WTC11 (cell line): ENCODE data around the gene CTTNBP2. TPM values are rescaled to one million over a fixed set of nuclear protein-coding genes. Genes with fewer than 3 reads are reported as not detected.

ENCODE experiments used
- ATAC-seq: fragments of 200-7000 bp; cut with Tn5 transposase; 2 replicates; pipeline ENCODE4 v1.10.0; 2021; ENCODE audit warnings: mild to moderate bottlenecking, moderate library complexity
- CTCF ChIA-PET: fragments of 300-600 bp; sonication (Branson Sonifier 250); formaldehyde crosslinking; loops from one replicate; lab custom pipeline; 2021; ENCODE audit warnings: antibody characterized with exemption; lab: Charles Lee
- POLR2A ChIA-PET: fragments of 350-600 bp; sonication (Branson Sonifier 250); formaldehyde crosslinking; loops from one replicate; lab custom pipeline; 2021; ENCODE audit warnings: antibody characterized with exemption; lab: Charles Lee
- DNase-seq: peaks from one replicate; pipeline ENCODE4 v3.0.0; 2021; ENCODE audit warnings: low spot score
- H3K27ac Mint-ChIP-seq: 2 replicates; pipeline ENCODE4 v1.8.0; 2021; ENCODE audit warnings: mixed read lengths
- H3K27me3 Mint-ChIP-seq: 2 replicates; pipeline ENCODE4 v1.8.0; 2021; ENCODE audit warnings: low read depth, mild to moderate bottlenecking, moderate library complexity, mixed read lengths
- H3K36me3 Mint-ChIP-seq: 2 replicates; pipeline ENCODE4 v1.8.0; 2021; ENCODE audit warnings: mixed read lengths
- H3K4me1 Mint-ChIP-seq: 2 replicates; pipeline ENCODE4 v1.8.0; 2022; ENCODE audit warnings: mixed read lengths
- H3K4me3 Mint-ChIP-seq: 2 replicates; pipeline ENCODE4 v1.8.0; 2021; ENCODE audit warnings: mild to moderate bottlenecking, moderate library complexity, mixed read lengths
- H3K9me3 Mint-ChIP-seq: 2 replicates; pipeline ENCODE4 v1.8.0; 2021; ENCODE audit warnings: mixed read lengths
- E2F5 ChIP-seq: sonication (generic); formaldehyde crosslinking; IDR thresholded peaks from 2 replicates; pipeline ENCODE4 v1.8.1; 2022; ENCODE audit warnings: mild to moderate bottlenecking, moderate library complexity, missing genetic modification reagents
- ELF4 ChIP-seq: sonication (generic); formaldehyde crosslinking; IDR thresholded peaks from 2 replicates; pipeline ENCODE4 v1.8.1; 2022; ENCODE audit warnings: low read depth, mild to moderate bottlenecking, moderate library complexity, missing genetic modification reagents
- EMX1 ChIP-seq: fragments of 250-450 bp; sonication (Bioruptor Pico); IDR thresholded peaks from 2 replicates; pipeline ENCODE4 v1.8.0; 2021; ENCODE audit warnings: mild to moderate bottlenecking
- ESRRA ChIP-seq: sonication (generic); formaldehyde crosslinking; IDR thresholded peaks from 2 replicates; pipeline ENCODE4 v1.8.1; 2022; ENCODE audit warnings: mild to moderate bottlenecking, missing genetic modification reagents, borderline replicate concordance
- FOXK1 ChIP-seq: sonication (generic); formaldehyde crosslinking; IDR thresholded peaks from 2 replicates; pipeline ENCODE4 v1.8.0; 2022; ENCODE audit warnings: mild to moderate bottlenecking, moderate library complexity, missing genetic modification reagents
- HMGXB4 ChIP-seq: sonication (generic); formaldehyde crosslinking; IDR thresholded peaks from 2 replicates; pipeline ENCODE4 v1.8.1; 2023; ENCODE audit warnings: mild to moderate bottlenecking, moderate library complexity, missing genetic modification reagents
- IRF2 ChIP-seq: sonication (generic); formaldehyde crosslinking; IDR thresholded peaks from 2 replicates; pipeline ENCODE4 v1.8.0; 2022; ENCODE audit warnings: low read depth, missing genetic modification reagents, borderline replicate concordance
- KAT7 ChIP-seq: sonication (generic); formaldehyde crosslinking; IDR thresholded peaks from 2 replicates; pipeline ENCODE4 v1.8.1; 2023; ENCODE audit warnings: missing genetic modification reagents, mild to moderate bottlenecking, borderline replicate concordance
- NFE2L1 ChIP-seq: sonication (generic); formaldehyde crosslinking; IDR thresholded peaks from 2 replicates; pipeline ENCODE4 v1.8.1; 2023; ENCODE audit warnings: missing genetic modification reagents
- NR1H2 ChIP-seq: sonication (generic); formaldehyde crosslinking; IDR thresholded peaks from 2 replicates; pipeline ENCODE4 v1.9.0; 2021; ENCODE audit warnings: mild to moderate bottlenecking, moderate library complexity, missing genetic modification reagents
- NR3C1 ChIP-seq: sonication (generic); formaldehyde crosslinking; conservative IDR thresholded peaks from 2 replicates; pipeline ENCODE4 v1.8.1; 2023; ENCODE audit warnings: low read depth, mild to moderate bottlenecking, missing genetic modification reagents
- PREB ChIP-seq: sonication (generic); formaldehyde crosslinking; IDR thresholded peaks from 2 replicates; pipeline ENCODE4 v1.8.1; 2022; ENCODE audit warnings: mild to moderate bottlenecking, missing genetic modification reagents, moderate library complexity, borderline replicate concordance
- SMAD4 ChIP-seq: sonication (generic); formaldehyde crosslinking; IDR thresholded peaks from 2 replicates; pipeline ENCODE4 v1.8.0; 2022; ENCODE audit warnings: mild to moderate bottlenecking, missing genetic modification reagents
- TCF7 ChIP-seq: sonication (generic); formaldehyde crosslinking; IDR thresholded peaks from 2 replicates; pipeline ENCODE4 v1.8.0; 2022; ENCODE audit warnings: mild to moderate bottlenecking, low read depth, missing genetic modification reagents, moderate library complexity
- TEAD4 ChIP-seq: sonication (generic); formaldehyde crosslinking; IDR thresholded peaks from 2 replicates; pipeline ENCODE4 v1.8.0; 2022; ENCODE audit warnings: mild to moderate bottlenecking, missing genetic modification reagents
- ZNF416 ChIP-seq: fragments of 250-450 bp; sonication (Bioruptor Pico); IDR thresholded peaks from 2 replicates; pipeline ENCODE4 v1.9.0; 2021; ENCODE audit warnings: mild to moderate bottlenecking, inconsistent platforms
- total RNA-seq: library from RNA; stranded (reverse); gene quantifications from 3 replicates; pipeline ENCODE4 v1.2.3, GENCODE V29; 2021
- TF ChIP-seq, protein P1 (sequence below): fragments of 250-450 bp; sonication (Bioruptor Pico); IDR thresholded peaks from 2 replicates; pipeline ENCODE4 v1.8.0; 2021; ENCODE audit warnings: mild to moderate bottlenecking
- TF ChIP-seq, protein P2 (sequence below): sonication (generic); formaldehyde crosslinking; IDR thresholded peaks from 2 replicates; pipeline ENCODE4 v1.8.1; 2023; ENCODE audit warnings: mild to moderate bottlenecking, missing genetic modification reagents, moderate library complexity
- TF ChIP-seq, protein P3 (sequence below): sonication (generic); formaldehyde crosslinking; IDR thresholded peaks from 2 replicates; pipeline ENCODE4 v1.8.0; 2022; ENCODE audit warnings: mild to moderate bottlenecking, missing genetic modification reagents
- TF ChIP-seq, protein P4 (sequence below): sonication (generic); formaldehyde crosslinking; IDR thresholded peaks from 2 replicates; pipeline ENCODE4 v1.8.0; 2022; ENCODE audit warnings: mild to moderate bottlenecking, missing genetic modification reagents

The CTTNBP2 gene
- total RNA-seq, 1 experiment from 2014 or later: 22.1 TPM

DNA sequence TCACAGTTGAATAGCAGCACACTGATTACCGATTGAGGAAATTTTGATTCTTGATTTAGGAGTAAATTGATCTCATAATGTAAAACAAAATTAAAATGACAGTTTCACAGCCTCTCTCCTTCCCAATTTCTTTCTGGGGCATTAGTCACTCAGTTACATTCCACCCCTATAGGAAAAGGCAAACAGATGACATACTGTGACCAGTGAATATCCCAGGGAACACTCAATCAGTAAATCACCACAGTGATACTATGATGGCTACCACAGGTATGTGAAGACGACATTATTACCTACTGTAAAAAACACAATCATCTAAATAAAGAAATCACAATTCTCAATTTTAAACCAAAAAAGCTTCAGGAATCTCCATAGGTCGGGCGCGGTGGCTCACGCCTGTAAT, 15.5 kb downstream of the CTTNBP2 start (continued):
- TF ChIP-seq ELF4 (no peak), TCF7 (CRISPR knock-in tag) (no peak), NR3C1 (no peak), HMGXB4 (CRISPR knock-in tag) (no peak), KAT7 (no peak), PREB (no peak), SMAD4 (no peak)
- TF ChIP-seq, protein P1, sequence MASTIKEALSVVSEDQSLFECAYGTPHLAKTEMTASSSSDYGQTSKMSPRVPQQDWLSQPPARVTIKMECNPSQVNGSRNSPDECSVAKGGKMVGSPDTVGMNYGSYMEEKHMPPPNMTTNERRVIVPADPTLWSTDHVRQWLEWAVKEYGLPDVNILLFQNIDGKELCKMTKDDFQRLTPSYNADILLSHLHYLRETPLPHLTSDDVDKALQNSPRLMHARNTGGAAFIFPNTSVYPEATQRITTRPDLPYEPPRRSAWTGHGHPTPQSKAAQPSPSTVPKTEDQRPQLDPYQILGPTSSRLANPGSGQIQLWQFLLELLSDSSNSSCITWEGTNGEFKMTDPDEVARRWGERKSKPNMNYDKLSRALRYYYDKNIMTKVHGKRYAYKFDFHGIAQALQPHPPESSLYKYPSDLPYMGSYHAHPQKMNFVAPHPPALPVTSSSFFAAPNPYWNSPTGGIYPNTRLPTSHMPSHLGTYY (CRISPR knock-in tag): no peak
- TF ChIP-seq, protein P2, sequence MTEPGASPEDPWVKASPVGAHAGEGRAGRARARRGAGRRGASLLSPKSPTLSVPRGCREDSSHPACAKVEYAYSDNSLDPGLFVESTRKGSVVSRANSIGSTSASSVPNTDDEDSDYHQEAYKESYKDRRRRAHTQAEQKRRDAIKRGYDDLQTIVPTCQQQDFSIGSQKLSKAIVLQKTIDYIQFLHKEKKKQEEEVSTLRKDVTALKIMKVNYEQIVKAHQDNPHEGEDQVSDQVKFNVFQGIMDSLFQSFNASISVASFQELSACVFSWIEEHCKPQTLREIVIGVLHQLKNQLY (CRISPR knock-in tag): no peak

- TF ChIP-seq SMAD4: no peak
- no peak for TF ChIP-seq ESRRA
- TF ChIP-seq FOXK1 (CRISPR knock-in tag): no peak
- TF ChIP-seq TEAD4 (CRISPR knock-in tag): no peak
- TF ChIP-seq IRF2 (CRISPR knock-in tag): no peak
- no peak for TF ChIP-seq NFE2L1 (CRISPR knock-in tag)
- TF ChIP-seq, protein P3, sequence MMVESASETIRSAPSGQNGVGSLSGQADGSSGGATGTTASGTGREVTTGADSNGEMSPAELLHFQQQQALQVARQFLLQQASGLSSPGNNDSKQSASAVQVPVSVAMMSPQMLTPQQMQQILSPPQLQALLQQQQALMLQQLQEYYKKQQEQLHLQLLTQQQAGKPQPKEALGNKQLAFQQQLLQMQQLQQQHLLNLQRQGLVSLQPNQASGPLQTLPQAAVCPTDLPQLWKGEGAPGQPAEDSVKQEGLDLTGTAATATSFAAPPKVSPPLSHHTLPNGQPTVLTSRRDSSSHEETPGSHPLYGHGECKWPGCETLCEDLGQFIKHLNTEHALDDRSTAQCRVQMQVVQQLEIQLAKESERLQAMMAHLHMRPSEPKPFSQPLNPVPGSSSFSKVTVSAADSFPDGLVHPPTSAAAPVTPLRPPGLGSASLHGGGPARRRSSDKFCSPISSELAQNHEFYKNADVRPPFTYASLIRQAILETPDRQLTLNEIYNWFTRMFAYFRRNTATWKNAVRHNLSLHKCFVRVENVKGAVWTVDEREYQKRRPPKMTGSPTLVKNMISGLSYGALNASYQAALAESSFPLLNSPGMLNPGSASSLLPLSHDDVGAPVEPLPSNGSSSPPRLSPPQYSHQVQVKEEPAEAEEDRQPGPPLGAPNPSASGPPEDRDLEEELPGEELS: no peak
- TF ChIP-seq E2F5: no peak
- no peak for TF ChIP-seq EMX1
- no peak for TF ChIP-seq ZNF416 (CRISPR knock-in tag)
- TF ChIP-seq, protein P4, sequence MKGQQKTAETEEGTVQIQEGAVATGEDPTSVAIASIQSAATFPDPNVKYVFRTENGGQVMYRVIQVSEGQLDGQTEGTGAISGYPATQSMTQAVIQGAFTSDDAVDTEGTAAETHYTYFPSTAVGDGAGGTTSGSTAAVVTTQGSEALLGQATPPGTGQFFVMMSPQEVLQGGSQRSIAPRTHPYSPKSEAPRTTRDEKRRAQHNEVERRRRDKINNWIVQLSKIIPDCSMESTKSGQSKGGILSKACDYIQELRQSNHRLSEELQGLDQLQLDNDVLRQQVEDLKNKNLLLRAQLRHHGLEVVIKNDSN (CRISPR knock-in tag): no peak
- no peak for TF ChIP-seq NR1H2 (CRISPR knock-in tag)
- DNase-seq: no peak
- Mint-ChIP-seq H3K4me1 (peaks cover 22% of the 10 kb centered on the region), H3K36me3 (peaks cover 22% of the 10 kb centered on the region), H3K27me3 (no peaks in the 10 kb centered on the region), H3K4me3 (no peak overlapping the region), H3K9me3 (no peaks in the 10 kb centered on the region), H3K27ac (no peak overlapping the region)
- POLR2A ChIA-PET: no interaction called here
- no peak for ATAC-seq
- CTCF ChIA-PET: no interaction called here
Observed at GRCh38 chr7:117856196-117856595, 17.0 kb downstream of the CTTNBP2 start.
